SIG-M5 treated with dmso at 0.1 percent for 504 hours (cell line): ENCODE results near the gene LRRC25.
"Not testable (repeated sequence)": the region's sequence is repeated elsewhere in the genome, so short reads cannot be mapped to it uniquely, and the experiment has no call there.

Experiments used
- DNase-seq: peaks from one replicate; lab custom pipeline; 2025; ENCODE audit not compliant: unreplicated experiment; lab: John Stamatoyannopoulos, UW

The LRRC25 gene

GRCh38 chr19:18380843-18381242, 16.6 kb downstream of the LRRC25 start:
- no peak for DNase-seq

- peak; percentile 64 for DNase-seq
These were observed 17.3 kb downstream of the LRRC25 start for GRCh38 chr19:18379803-18380747.

GRCh38 chr19:18377026-18377425, 20.4 kb downstream of the LRRC25 start:
- peak; percentile 62 for DNase-seq

- DNase-seq: peak; percentile 75
These were observed 23.4 kb downstream of the LRRC25 start for GRCh38 chr19:18373892-18374629.

- no peak for DNase-seq
These were observed 24.0 kb downstream of the LRRC25 start for GRCh38 chr19:18373407-18373891.

- no peak for DNase-seq
These were observed 28.8 kb downstream of the LRRC25 start for GRCh38 chr19:18368504-18369222.

- peak; percentile 20 for DNase-seq
These were observed 31.4 kb downstream of the LRRC25 start for GRCh38 chr19:18366021-18366435.

- DNase-seq: peak; percentile 91
These were observed 32.4 kb downstream of the LRRC25 start for GRCh38 chr19:18364826-18365528.

- DNase-seq: not testable (repeated sequence)
These were observed 33.1 kb downstream of the LRRC25 start for GRCh38 chr19:18364277-18364825.

- DNase-seq: no peak
These were observed 33.6 kb downstream of the LRRC25 start for GRCh38 chr19:18363787-18364186.

- DNase-seq: no peak
These were observed 34.4 kb downstream of the LRRC25 start for GRCh38 chr19:18362934-18363542.

- DNase-seq: no peak
These were observed 35.8 kb downstream of the LRRC25 start for GRCh38 chr19:18361646-18362045.

- DNase-seq: no peak
These were observed 40.4 kb downstream of the LRRC25 start for GRCh38 chr19:18357041-18357440.

- DNase-seq: not testable (repeated sequence)
These were observed 42.7 kb downstream of the LRRC25 start for GRCh38 chr19:18354743-18355142.

- no peak for DNase-seq
These were observed 43.9 kb downstream of the LRRC25 start for GRCh38 chr19:18353378-18354005.

GRCh38 chr19:18351544-18351943, 45.9 kb downstream of the LRRC25 start:
- no peak for DNase-seq

- no peak for DNase-seq
These were observed 46.9 kb downstream of the LRRC25 start for GRCh38 chr19:18350490-18350889.

GRCh38 chr19:18349524-18350128, 47.8 kb downstream of the LRRC25 start:
- no peak for DNase-seq

GRCh38 chr19:18348818-18349339, 48.5 kb downstream of the LRRC25 start:
- DNase-seq: not testable (repeated sequence)
